Fibroblast of upper back skin (primary cell): ENCODE results near the gene HLA-DOA.

ENCODE experiments used
- DNase-seq: peaks from one replicate; pipeline ENCODE4 v3.0.0-alpha.2; 2013

HLA-DOA gene

DNA sequence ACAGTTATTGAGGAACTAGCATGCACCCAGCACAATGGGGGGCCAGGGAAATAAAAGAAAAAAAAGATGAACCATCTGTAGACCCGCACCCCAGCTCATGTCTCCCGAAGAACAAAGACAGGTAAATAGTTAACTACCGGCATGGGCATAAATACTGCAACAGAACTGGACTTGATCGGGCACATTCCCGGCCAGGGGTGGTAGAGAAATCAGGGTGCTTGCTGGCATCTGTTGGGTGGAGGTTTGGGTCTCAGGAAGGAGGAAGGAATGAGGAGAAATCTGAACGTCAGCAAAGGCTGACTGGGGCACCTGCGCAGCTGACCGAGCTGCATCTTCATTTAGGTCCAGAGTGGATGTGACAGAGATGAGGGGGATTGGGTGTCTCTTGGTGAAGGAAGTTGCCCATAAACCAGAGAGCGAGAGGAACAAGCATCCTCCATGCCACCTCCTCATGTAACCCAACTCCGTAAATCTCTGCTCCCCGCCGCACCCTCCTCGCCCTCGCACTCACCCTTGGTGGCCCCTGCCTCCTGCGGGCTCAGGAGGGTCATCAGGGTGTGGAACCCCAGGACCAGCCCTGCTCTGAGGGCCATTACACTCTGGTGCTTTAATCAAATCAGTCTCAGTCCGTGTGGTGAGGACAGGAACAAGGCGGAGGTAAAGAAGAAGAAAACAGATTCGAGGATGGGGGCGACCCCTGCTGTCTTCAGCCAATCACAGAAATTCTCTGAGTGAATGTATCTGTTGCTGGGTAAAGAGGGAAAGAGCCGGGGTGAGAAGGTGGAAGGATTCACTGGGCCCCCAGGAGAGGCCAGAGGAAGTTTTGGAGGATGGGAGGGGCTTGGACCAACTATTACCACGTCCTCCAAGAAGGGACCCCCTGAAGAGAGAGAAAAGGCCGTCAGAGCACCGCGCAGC, at the start of gene HLA-DOA:
Gene HLA-DOA, minus strand, starts transcription at position 648 of the 918 bp plus-strand sequence.
- DNase-seq, result peak; percentile 32

DNA sequence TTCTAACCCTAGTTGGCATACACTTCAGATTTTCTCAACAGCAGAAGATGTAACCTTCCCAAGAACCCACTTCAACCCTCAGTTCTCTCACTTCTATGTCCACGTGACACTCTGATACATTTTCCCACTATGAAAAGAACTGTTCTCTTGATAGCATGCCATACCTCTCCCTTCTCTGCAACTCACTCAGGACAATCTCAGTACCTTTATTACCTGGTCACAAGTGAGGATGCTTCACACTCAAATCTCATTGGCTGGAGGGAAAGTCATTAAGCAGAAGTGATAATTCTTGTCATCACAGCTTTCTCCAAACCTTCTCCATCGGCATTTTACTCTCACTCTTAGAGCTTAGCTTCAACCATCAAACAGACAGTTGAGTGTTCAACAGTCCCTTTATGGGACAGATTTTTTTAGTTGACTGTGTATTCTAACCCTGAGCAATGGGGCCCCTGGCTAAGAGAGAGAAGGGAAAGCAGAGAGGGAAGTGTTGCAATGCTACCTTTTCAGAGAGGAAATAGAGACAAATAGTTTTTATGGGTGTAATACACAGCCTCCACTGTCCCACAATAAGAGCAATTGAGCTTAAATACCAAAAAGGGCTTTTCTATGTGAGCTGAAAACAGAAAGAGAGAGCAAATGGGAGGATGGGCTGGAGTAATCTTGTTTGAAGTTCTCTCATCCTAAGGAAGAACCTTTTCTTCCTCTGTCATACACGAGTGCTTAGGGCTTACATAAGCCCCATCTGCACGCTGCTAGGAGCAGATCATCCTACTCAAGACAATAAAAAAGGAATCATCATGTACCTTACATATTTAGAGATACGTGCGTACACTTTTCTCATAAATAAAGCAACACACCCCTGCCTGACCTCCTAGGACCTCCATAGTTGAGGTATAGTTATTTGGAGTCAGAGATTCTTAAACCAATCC, 48.1 kb upstream of the HLA-DOA start:
- DNase-seq, result no peak

DNA sequence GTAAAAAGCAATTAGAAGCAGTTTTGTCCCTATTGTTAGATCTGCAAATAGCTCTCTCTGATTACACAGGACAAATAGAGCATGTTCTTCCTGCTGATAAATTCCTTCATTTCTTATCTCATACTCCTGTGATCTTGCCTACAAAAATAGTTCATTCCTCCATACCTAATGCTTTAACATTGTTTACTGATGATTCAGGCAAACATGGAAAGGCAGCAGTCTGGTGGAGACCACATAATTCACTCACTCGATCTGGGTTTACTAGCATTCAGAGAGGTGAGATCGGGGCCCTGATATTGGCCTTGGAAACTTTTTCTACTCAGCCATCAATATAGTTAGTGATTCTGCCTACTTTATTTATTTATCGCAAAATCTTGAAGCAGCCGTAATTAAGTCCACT, 43.8 kb upstream of the HLA-DOA start:
- peak; percentile 31 for DNase-seq

DNA sequence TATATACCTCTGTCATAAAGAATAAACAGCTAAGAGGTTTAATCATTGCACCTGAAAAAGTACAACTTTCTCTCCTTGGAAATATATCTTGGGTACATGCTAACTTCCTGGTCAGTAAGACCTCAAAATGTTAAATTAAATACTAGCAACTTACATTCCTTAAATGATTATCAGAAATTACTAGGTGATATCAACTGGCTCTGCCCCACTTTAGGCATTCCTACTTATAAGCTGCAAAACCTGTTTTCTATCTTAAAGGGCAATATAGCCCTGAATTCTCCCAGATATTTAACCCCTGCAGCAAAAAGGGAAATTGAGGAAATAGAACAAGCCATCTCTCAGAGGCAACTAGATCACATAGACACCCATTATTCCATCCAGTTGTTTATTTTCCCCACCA, 43.2 kb upstream of the HLA-DOA start:
- no peak for DNase-seq

DNA sequence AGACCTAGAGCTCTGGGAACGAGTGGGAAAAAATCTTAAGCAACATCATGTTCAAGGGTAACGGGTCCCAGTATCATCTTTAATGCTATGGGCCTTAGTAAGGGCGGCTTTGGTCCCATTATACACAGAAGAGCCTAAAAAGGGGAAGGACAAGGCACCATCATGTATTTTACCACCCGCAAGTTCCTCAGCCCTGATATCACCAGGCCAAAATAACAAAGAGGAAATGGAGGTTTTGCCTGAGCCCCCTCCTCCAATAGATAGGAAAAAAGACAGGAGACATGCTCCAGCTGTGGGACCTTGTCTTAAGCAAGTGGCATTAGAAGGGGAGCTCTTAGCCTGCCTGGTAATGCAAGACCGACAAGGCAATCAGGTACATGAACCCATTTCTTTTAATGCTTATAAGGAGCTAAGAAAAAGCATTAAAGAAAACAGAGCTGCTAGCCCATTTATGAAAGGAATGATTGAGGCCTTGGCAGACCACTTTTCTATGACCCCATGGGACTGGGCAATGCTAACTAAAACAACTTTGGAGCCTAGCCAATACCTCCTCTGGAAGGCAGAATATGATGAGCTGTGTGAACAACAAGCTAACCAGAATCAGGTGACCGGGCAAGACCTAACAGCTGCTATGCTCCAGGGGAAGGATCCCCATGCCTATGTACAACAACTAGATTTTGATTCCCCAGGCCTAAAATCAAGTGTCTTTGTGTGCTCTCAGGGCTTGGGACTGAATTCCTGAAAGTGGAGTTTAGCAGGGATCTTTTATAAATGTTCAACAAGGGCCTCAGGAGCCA, 40.8 kb upstream of the HLA-DOA start:
- no peak for DNase-seq

DNA sequence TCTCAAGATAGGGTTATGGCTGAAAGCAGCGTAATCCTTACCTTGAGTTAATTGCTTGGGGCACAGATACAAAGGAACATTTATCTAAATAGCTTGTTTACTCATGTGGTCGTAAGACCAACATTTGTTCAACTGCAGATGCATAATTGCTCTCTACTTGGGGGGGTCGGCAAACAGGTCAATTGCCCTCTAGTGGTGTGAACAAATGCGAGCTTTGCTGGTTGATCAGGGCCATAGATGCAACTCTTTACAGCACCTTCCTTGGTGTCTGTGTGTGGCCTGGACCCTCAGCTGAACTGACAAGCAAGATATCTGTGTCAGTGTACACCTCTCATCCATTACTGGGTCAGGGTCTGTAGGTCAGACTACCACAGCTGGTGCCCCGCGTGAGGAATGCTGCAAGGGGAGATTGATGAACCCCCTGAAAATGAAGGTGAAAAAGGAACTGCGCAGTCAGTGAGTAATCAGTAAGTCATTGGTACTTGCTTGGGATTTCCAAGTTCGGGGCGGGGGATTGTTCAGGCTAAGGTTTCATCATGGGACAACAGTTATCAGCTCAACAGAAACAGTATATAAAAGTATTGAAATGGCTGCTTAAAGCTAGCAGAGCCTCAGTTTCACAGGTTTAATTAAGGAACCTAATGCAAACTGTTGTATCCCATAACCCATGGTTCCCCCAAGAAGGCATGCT, 40.1 kb upstream of the HLA-DOA start:
- DNase-seq, result no peak

DNA sequence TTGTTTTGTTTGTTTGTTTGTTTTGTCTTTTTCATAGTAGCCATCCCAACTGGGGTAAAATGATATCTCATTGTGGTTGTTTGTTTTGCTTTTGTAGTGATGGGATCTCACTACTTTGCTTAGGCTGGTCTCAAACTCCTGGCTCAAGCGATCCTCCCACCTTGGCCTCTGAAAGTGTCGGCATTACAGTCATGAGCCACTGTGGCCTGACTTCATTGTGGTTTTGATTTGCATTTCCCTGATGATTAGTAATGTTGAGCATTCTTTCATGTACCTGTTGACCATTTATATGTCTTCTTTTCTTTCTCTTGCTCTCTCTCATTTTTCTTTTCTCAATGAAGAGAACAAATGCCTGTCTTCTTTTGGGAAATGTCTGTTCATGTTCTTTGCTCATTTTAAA, 30.8 kb upstream of the HLA-DOA start:
- no peak for DNase-seq

DNA sequence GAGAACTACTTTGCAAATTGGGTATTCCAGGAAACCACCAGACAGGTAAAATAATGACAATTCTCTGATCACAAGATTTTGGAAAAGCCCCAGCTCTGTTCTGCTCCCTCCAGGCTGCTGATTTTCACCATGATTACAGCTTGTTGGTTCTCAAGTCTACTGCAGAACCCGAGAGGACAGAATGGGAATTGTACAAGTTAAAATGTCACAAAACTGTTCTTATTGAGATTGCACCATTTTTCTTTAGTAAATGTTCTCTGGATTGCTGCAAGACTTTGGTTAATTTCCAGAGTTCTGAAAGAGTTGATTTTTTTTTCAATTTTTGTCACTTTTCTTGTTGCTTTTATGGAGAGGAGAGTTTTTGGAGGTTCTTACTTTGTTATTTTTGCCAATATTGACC, 27.1 kb upstream of the HLA-DOA start:
- no peak for DNase-seq

DNA sequence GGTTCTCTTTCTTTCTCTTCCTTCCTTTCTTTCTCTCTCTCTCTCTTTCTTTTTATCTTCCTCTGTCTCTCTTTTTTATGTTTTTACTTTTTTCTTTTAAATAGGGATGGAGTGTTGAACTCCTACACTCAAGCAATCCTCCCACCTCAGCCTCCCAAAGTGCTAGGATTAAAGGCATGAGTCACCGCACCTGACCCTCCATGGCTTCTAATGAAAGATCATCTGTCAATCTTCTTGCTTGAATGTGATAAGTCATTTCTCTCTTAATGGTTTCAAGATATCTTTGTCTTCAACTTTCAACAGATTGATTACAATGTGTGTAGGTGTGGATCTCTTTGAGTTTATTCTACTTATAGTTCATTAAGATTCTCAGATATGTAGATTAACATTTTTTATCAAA, 25.2 kb upstream of the HLA-DOA start:
- DNase-seq, result no peak

DNA sequence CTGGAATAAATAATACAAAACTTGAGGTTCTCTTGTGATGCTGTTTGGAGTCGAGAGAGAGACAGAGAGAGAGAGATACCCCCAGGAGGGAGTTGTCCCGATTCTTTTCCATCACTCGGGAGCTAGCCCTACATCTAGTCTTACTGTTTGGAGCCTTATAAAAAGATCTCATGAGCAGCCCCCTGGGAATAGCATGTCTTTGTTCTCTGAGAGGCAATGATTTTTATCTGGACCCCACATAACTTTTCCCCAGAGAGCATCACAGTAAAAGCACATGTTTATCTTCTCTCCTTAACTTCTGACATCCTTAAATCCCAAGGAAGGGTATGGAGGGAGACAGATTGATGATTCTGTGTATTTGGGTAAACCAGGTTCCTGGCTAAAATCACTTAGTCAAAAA, 20.9 kb upstream of the HLA-DOA start:
- DNase-seq, result no peak

DNA sequence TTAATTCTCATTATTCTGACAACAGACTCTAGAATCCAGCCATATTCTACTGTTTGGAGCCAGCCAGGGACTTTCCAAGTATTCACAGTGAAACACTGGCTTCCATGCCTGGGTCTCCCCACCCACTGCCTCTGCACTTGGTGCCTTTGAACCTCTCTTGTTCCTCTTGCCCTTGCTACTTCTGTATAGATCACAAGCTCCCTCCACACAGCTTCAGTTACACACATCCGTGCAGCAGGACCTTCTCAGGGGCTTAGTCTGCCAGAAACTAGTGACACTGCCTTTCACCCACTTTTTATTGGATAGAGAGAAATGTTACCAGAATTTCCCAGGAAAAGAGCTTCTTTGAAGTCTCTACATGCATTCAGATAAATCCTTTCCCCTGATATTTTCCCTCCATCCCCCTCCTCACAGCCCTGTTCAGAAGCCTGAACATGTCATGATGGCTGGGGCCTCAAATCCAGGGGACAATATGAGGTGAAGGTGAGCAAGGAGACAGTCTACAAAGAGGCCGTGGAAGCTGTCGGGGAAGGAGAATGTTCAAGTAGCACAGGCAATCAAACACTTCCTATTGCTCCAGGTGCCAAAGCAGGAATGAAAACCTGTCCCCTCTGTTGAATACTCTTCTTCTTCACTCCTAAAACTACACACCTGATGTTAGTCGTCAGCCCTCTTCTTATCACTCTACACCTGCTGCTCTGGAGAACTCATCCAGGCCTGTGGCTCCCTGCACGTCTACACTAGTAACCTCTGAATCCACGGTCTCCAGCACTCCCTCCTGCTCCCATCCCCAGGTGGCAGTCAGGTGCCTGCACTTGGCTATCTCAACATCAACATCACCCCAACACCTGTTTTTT, 20.2 kb upstream of the HLA-DOA start:
- DNase-seq, result no peak

DNA sequence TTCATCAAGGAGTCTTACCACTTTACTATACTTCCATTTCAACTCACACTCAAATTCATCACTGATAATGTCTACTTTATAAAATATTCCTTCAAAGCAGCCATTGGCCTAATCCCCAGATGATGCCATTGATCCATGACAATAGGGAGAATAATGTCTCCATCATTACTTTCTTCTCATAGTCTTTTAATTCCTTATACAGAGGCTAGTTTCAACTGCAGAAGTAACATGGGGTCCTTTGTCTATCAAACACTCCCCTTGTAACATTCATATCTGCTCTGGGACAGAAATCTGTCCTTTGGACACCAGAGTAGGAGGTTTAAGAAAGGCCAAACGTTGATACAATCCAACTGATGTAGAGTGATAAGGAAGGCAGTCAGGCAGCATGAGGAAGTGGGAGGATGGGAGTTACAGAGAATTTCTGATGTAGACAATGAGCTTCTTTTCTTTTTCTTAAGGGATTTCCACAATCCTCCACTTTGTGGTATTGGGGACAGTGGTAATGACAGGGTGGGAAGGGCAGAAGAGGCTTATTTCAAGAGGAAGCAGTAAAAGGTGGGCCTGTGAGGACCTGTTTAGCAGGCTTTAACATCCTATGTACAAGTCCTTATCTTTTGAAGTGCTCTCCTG, 18.9 kb upstream of the HLA-DOA start:
- no peak for DNase-seq

DNA sequence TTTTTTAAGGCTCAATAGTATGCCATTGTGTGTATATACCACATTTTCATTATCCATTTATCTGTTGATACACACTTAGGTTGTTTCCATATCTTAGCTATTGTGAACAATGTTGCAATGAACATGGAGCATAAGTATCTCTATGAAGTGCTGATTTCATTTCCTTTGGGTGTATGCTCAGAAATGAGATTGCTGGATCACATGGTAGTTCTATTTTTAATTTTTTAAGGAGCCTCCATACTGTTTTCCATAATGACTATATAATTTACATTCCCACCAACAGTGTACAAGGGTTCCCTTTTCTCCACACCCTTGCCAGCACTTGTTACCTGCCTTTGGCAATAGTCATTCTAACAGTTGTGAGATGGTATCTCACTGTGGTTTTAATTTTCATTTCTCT, 15.1 kb upstream of the HLA-DOA start:
- no peak for DNase-seq

DNA sequence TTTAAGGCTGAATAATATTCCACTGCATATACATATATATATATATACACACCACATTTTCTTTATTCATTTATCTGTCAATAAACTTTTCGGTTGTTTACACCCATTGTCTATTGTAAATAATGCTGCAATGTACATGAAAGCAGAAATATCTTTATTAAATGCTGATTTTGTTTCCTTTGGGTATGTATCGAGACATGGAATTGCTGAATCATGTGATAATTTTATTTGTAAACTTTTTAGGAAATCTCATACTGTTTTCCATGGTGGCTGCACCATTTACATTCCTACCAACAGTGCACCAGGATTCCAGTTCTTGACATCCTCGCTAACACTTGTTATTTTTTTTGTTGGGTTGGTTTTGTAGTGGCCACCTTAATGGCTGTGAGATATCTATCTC, 14.1 kb upstream of the HLA-DOA start:
- no peak for DNase-seq

DNA sequence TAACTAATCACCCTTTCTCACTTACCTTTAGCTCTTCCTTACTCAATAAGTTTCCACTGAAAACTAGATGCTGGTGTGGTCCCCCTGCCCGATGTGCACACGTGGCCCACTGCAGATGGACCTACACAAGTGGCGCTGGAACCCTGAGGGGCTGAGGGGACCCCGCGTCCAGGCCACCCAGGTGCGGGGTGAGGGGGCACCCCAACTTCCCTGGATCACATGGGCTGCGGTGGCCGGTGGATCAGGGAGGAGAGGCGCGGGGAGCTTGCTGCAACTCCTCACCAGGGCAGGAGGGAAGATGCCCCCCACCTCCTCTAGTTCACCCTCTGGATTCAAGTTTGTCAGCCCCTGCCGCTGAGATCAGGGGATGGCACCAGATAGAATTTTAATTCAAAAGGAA, 12.5 kb upstream of the HLA-DOA start:
- no peak for DNase-seq

DNA sequence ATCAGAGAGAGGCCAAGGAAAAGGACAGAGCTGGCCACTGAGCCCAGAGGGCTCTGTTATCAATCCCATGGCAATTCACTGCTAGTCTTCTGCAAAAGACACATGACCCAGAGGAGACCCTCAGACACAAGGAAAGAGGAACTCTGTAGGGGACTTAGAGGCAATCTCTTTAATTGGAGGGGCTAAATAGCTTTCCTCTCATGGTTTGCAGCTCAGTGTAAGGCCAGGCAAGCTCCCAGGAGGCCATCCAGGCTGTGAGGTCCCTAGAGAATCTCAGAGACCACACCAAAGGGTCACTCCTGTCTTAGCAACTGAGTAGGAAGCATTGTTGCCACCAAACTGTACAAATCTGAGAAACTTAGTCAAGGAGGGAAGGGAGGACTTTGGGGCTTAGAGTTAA, 10.0 kb upstream of the HLA-DOA start:
- DNase-seq, result no peak

DNA sequence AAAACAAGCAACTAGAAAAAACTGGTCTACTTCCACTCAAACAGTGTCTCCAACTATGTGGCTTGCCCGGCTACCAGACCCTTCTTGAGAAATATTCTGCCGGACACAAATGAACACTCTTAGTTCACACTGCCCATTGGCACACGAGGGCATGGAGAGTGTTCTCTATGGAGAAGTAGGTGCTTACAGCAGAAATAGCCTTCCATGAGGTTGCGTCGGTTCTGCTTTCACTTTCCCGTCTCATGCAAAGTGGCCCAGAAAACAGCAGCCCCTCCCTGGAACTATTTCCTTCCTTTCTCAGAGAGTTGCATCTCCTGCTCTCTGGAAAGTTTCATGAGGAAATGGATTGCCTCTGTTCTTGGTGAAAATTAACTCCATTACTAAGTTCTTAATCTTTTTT, 9.5 kb upstream of the HLA-DOA start:
- DNase-seq, result peak; percentile 3

DNA sequence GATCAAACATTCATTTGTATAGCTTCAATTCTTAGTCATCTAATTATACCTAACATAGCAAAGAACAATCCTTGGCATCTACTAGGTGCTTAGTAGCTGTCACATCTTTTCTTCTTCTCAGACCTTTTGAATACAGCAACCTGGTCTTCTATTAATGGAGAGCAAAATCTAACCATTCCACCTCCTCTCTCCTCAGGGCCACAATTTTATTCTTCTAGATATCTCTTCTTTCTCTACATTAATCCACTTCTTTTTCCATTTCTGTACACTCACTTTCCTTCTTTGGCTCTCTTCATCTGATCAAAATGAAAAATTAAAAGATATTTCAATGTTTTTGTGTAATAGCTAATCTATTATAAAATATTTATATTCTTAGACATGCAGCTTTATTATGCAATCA, 9.0 kb upstream of the HLA-DOA start:
- DNase-seq, result no peak

DNA sequence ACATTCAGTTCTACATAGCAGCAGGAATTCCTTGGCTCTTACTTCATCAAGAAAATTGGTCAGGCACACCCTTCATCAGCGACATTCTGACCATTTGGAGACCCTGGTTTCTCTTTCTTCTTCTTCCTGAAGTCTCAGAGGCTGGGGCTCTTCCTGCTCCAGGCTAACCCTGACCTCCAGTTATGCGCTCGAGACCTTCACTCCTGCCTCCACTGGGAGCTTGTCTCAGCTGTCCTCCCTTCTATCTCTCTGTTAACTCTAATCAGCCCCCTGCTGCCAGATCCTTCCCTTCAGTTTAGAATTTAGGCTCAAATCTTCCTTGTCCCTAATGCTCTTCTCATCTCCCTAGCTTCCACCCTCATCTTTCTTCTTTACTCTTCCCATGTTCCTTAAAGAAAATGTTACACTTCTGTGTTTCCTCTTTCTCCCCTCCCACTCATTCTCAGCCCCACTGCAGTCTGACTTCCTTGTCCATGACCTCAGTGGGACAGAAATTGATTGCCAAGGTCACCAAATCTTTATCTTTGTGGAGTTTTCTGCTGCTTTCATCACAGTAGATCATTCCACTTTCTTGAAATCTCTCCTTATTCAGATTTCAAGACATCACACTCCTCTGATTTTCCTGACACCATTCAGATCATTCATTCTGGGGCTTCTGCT, 8.4 kb upstream of the HLA-DOA start:
- DNase-seq, result no peak

DNA sequence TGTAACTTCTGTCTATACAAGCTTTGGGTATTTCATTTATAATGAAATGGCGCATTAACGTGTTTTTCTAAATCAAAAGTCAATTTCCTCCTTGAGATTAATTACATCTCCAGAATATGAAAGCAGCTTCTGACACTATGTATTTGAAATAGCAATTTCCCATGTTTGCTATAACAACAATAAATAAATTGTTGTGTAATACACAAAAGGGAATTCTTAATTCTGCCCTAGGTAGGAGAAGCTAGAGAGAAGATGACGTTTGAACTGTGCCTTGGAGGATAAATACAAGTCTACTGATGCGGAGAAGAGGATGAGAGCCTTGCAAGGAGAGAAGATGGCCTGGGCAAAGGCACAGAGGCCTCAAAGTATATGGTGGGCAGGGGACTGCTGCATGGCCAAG, 7.6 kb upstream of the HLA-DOA start:
- DNase-seq, result no peak
